Measurements from ENCODE around the gene CLEC7A. TPM values are rescaled to one million over a fixed set of nuclear protein-coding genes. Genes with fewer than 3 reads are reported as not detected.

CLEC7A gene
- total RNA-seq, 1 experiment from 2014 or later: not detected

GRCh38 chr12:10167599-10167998 is 37.6 kb upstream of the CLEC7A start:
- Histone ChIP-seq H3K56ac (ENCODE audit: insufficient read length, low read depth, low read length) (no peak overlapping the region), H3K4ac (ENCODE audit: low read depth, low read length) (no peak overlapping the region)

More at GRCh38 chr12:10167599-10167998, 37.6 kb upstream of the CLEC7A start:
- Histone ChIP-seq H4K8ac (replicated peaks; ENCODE audit: insufficient read length, low read depth, low read length) (no peak overlapping the region), H3K18ac (ENCODE audit: insufficient read length, low read depth, low read length) (no peak overlapping the region), H3K27ac (ENCODE audit: insufficient read length, low read depth, low read length) (no peak overlapping the region), H3K9me3 (ENCODE audit: control insufficient read depth, low read depth, low read length) (no peaks in the 10 kb centered on the region), H3K4me2 (ENCODE audit: insufficient read depth, insufficient read length, low read length) (no peak overlapping the region), H3K14ac (ENCODE audit: insufficient read depth, low read length) (no peak overlapping the region), H2AK5ac (ENCODE audit: insufficient read length, low read length) (no peak overlapping the region), H3K23me2 (ENCODE audit: insufficient read length, low read depth, low read length, poor library complexity, severe bottlenecking) (no peaks in the 10 kb centered on the region), H3K4me1 (ENCODE audit: insufficient read depth, low read length) (no peaks in the 10 kb centered on the region), H2BK12ac (ENCODE audit: insufficient read length, low read depth, low read length) (no peak overlapping the region), H4K91ac (ENCODE audit: insufficient read length, low read depth, low read length) (no peak overlapping the region), H3K23ac (ENCODE audit: insufficient read length, low read depth, low read length) (no peak overlapping the region), H3K9ac (ENCODE audit: extremely low read depth, insufficient read length, low read length) (no peak overlapping the region), H2BK20ac (ENCODE audit: low read depth, low read length, poor library complexity, severe bottlenecking) (no peak overlapping the region), H3T11ph (ENCODE audit: low read length) (no peak overlapping the region), H2AFZ (ENCODE audit: low read length) (no peak overlapping the region), H3K79me2 (ENCODE audit: insufficient read depth, low read length) (no peaks in the 10 kb centered on the region), H4K5ac (ENCODE audit: insufficient read length, low read depth, low read length) (no peak overlapping the region), H3K27me3 (ENCODE audit: insufficient read depth, low read length) (no peaks in the 10 kb centered on the region), H2BK5ac (ENCODE audit: insufficient read length, low read length) (no peak overlapping the region), H2BK120ac (ENCODE audit: low read depth, low read length, poor library complexity, severe bottlenecking) (no peak overlapping the region), H4K20me1 (ENCODE audit: control insufficient read depth, insufficient read depth, insufficient read length) (no peaks in the 10 kb centered on the region), H3K79me1 (ENCODE audit: insufficient read depth, low read depth, low read length, poor library complexity, severe bottlenecking) (no peaks in the 10 kb centered on the region), H2BK15ac (ENCODE audit: low read depth, low read length) (no peak overlapping the region)
- H3K27ac Mint-ChIP-seq: no peak overlapping the region
- no peak for DNase-seq
- H3K36me3 Mint-ChIP-seq (ENCODE audit: insufficient read depth in 1 of 3, low read depth in 3 of 3): no peaks in the 10 kb centered on the region; a peak in 1 of 7 replicates
- no peaks in the 10 kb centered on the region for H3K27me3 Mint-ChIP-seq (ENCODE audit: low read depth)
- no peaks in the 10 kb centered on the region for H3K9me3 Mint-ChIP-seq
- no peaks in the 10 kb centered on the region for H3K4me1 Mint-ChIP-seq
- H3K4me3 Mint-ChIP-seq: no peak overlapping the region
- no CpG with 5 or more reads among the region's 5 CpGs for WGBS (ENCODE audit: extremely low coverage, insufficient read length, low lambda C conversion rate)
- TF ChIP-seq CTCF (conservative IDR thresholded peaks at IDR 0.05): no peak
